Calu3 (cell line): Measurements from ENCODE around the gene PRPF40B. TPM values are rescaled to one million over a fixed set of nuclear protein-coding genes. Genes with fewer than 3 reads are reported as not detected.

Source experiments
- BruUV-seq: library from RNA; stranded (reverse); fragments of 400-500 nt; replicated peaks from 2 replicates; lab custom pipeline; 2021; lab: Mats Ljungman, UMichigan
- CTCF ChIA-PET: fragments of 300-600 bp; sonication (Branson Sonifier 250); formaldehyde crosslinking; loops from one replicate; lab custom pipeline; 2022; ENCODE audit warnings: antibody characterized with exemption; lab: Charles Lee
- DNase-seq: peaks from one replicate; pipeline ENCODE4 v3.0.0; 2022
- H3K27ac Mint-ChIP-seq: one replicate; pipeline ENCODE4 v1.8.0; 2022; ENCODE audit warnings: mixed read lengths; ENCODE audit not compliant: unreplicated experiment
- H3K27me3 Mint-ChIP-seq: one replicate; pipeline ENCODE4 v1.8.0; 2022; ENCODE audit warnings: mixed read lengths; ENCODE audit not compliant: unreplicated experiment
- H3K36me3 Mint-ChIP-seq: one replicate; pipeline ENCODE4 v1.8.0; 2022; ENCODE audit warnings: mild to moderate bottlenecking, moderate library complexity, mixed read lengths; ENCODE audit not compliant: insufficient read depth, unreplicated experiment
- H3K4me1 Mint-ChIP-seq: one replicate; pipeline ENCODE4 v1.8.0; 2022; ENCODE audit warnings: mild to moderate bottlenecking, low read depth, mixed read lengths; ENCODE audit not compliant: unreplicated experiment
- H3K4me3 Mint-ChIP-seq: one replicate; pipeline ENCODE4 v1.8.0; 2022; ENCODE audit warnings: mild to moderate bottlenecking, low read depth, moderate library complexity, mixed read lengths; ENCODE audit not compliant: unreplicated experiment
- H3K9me3 Mint-ChIP-seq: one replicate; pipeline ENCODE4 v1.8.0; 2022; ENCODE audit warnings: low read depth, mixed read lengths; ENCODE audit not compliant: unreplicated experiment
- intact Hi-C: fragments of 100-400 bp; cut with micrococcal nuclease; formaldehyde crosslinking; loops from one replicate; pipeline ENCODE4 v1.10.0; 2022; ENCODE audit not compliant: unreplicated experiment
- total RNA-seq: library from RNA; stranded (reverse); gene quantifications from 2 replicates; pipeline ENCODE4 v1.2.3, GENCODE V29; 2022
- TF ChIP-seq, protein P1 (sequence below): fragments of 200-600 bp; IDR thresholded peaks from one replicate; pipeline ENCODE4 v1.8.0; 2022; ENCODE audit warnings: antibody characterized with exemption; ENCODE audit not compliant: unreplicated experiment

Gene PRPF40B
- total RNA-seq, 1 experiment from 2014 or later, result 21.7 TPM

DNA sequence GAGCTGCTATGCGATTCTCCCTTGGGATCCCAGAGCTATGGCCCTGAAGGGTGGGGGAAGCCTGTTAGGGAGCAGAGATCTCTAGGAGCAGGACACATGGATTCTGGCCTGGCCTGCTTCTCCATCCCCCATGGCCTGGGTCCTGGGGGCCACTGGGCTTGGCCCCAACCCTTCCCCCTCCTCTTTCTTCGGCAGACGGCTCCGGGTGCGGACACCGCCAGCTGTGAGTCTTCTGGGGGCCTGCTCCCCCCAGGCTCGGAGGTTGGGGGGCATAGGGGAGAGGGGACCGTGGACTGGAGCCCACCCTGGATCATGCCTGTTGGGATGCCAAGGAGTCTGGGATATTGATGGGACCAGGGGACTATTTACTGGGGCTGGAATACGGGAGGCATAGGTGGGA, 9.0 kb downstream of the PRPF40B start:
- no peak for DNase-seq
- Mint-ChIP-seq H3K9me3 (no peaks in the 10 kb centered on the region), H3K36me3 (peaks cover 5% of the 10 kb centered on the region), H3K27ac (no peak overlapping the region), H3K27me3 (no peaks in the 10 kb centered on the region), H3K4me3 (no peak overlapping the region), H3K4me1 (no peaks in the 10 kb centered on the region)
- intact Hi-C loops, result no loop called here
- CTCF ChIA-PET, result no interaction called here
- TF ChIP-seq, protein P1, sequence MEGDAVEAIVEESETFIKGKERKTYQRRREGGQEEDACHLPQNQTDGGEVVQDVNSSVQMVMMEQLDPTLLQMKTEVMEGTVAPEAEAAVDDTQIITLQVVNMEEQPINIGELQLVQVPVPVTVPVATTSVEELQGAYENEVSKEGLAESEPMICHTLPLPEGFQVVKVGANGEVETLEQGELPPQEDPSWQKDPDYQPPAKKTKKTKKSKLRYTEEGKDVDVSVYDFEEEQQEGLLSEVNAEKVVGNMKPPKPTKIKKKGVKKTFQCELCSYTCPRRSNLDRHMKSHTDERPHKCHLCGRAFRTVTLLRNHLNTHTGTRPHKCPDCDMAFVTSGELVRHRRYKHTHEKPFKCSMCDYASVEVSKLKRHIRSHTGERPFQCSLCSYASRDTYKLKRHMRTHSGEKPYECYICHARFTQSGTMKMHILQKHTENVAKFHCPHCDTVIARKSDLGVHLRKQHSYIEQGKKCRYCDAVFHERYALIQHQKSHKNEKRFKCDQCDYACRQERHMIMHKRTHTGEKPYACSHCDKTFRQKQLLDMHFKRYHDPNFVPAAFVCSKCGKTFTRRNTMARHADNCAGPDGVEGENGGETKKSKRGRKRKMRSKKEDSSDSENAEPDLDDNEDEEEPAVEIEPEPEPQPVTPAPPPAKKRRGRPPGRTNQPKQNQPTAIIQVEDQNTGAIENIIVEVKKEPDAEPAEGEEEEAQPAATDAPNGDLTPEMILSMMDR, result no peak
- BruUV-seq, result no TSS peak

DNA sequence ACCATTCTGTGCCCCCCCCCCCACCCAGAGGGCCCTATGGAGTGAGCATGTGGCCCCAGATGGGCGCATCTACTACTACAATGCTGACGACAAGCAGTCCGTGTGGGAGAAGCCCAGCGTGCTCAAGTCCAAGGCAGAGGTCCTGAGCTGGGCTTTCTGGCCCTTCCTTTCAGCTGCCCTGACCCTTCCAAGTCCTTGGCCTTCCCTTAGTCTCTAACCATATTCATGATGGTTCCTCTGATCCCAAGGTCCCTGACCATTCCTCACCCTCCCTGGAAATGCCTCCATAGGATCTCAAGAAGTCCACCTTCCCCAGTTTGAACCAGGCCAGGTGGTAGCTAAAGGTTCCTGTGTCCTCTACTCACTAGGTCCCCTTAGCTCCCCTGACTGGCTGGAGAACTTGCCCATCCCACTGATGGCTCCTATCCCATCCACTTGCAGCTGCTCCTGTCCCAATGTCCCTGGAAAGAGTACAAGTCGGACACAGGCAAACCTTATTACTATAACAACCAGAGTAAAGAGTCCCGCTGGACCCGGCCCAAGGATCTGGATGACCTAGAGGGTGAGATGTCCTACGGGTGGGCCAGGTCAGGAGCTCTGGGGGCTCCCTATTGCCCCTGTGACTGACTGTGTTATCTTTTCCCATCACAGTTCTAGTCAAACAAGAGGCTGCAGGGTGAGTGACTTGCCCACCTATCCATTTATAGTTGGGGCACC, 9.8 kb downstream of the PRPF40B start:
- TF ChIP-seq, protein P1, result no peak
- Mint-ChIP-seq H3K4me1 (no peaks in the 10 kb centered on the region), H3K4me3 (no peak overlapping the region), H3K27ac (no peak overlapping the region), H3K27me3 (no peaks in the 10 kb centered on the region), H3K36me3 (peaks cover 5% of the 10 kb centered on the region), H3K9me3 (no peaks in the 10 kb centered on the region)
- no TSS peak for BruUV-seq
- DNase-seq, result no peak
- intact Hi-C loops, result no loop called here
- CTCF ChIA-PET, result interaction anchor here (0.7 kb wide), 1 partner anchor 187 kb away, joined by 3 read pairs; no protein-coding TSS in a partner anchor

DNA sequence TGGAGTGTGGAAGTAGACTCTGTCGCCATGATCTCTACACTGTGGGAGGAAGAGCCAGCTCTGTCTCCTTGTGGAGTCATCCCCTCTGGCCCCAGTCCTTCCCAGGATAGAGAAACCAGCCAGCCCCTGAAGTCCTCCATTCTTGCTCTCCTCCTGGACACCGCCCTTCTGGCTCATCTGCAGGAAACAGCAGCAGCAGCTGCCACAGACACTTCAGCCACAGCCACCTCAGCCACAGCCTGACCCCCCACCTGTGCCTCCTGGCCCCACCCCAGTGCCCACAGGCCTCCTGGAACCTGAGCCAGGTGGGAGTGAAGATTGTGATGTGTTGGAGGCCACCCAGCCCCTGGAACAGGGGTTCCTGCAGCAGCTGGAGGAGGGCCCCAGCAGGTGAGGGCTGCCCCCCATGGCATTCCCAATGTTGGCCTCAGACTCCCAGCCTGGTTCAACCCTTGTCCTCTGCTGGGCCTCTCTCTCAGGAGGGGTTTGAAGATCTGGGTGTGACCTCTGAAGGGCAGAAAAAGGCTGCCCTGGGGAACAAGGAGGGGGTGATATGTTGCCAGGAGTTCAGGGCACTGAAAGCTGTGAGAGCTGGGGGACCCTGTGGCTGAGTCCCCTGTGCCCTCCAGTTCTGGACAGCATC, 10.5 kb downstream of the PRPF40B start:
- H3K27me3 Mint-ChIP-seq, result no peaks in the 10 kb centered on the region
- H3K4me3 Mint-ChIP-seq, result no peak overlapping the region
- H3K4me1 Mint-ChIP-seq, result no peaks in the 10 kb centered on the region
- no peaks in the 10 kb centered on the region for H3K9me3 Mint-ChIP-seq
- H3K27ac Mint-ChIP-seq, result no peak overlapping the region
- TF ChIP-seq, protein P1, result no peak
- intact Hi-C loops, result no loop called here
- CTCF ChIA-PET, result interaction anchor here (0.7 kb wide), 1 partner anchor 186 kb away, joined by 3 read pairs; no protein-coding TSS in a partner anchor
- no peak for DNase-seq
- peaks cover 5% of the 10 kb centered on the region for H3K36me3 Mint-ChIP-seq
- BruUV-seq, result no TSS peak

DNA sequence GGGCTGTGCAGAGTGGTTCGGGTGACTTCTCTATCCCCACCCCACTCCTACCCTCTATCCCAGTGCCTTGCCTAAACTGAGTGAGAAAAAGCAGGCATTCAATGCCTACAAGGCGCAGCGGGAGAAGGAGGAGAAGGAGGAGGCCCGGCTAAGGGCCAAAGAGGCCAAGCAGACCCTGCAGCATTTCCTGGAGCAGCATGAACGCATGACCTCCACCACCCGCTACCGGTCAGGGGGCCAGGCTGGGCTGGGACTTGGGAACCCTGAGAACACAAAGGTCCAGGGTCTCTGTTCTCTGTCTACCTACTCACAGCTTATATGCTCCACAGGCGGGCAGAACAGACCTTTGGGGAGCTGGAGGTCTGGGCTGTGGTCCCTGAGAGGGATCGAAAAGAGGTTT, 11.7 kb downstream of the PRPF40B start:
- H3K4me1 Mint-ChIP-seq, result no peaks in the 10 kb centered on the region
- intact Hi-C loops, result no loop called here

More for the DNA sequence above, 11.7 kb downstream of the PRPF40B start:
- H3K27ac Mint-ChIP-seq, result no peak overlapping the region
- no peak overlapping the region for H3K4me3 Mint-ChIP-seq
- no TSS peak for BruUV-seq
- TF ChIP-seq, protein P1, result no peak
- no peaks in the 10 kb centered on the region for H3K27me3 Mint-ChIP-seq
- no peak for DNase-seq
- no peaks in the 10 kb centered on the region for H3K9me3 Mint-ChIP-seq
- peaks cover 5% of the 10 kb centered on the region for H3K36me3 Mint-ChIP-seq
- CTCF ChIA-PET, result interaction anchor here (1.1 kb wide), 1 partner anchor 69 kb away, joined by 3 read pairs; no protein-coding TSS in a partner anchor
